ENCODE measurements around the gene ZNG1F. TPM values are rescaled to one million over a fixed set of nuclear protein-coding genes. Genes with fewer than 3 reads are reported as not detected.
"Not testable (repeated sequence)": the region's sequence is repeated elsewhere in the genome, so short reads cannot be mapped to it uniquely, and the experiment has no call there.

ZNG1F gene
- total RNA-seq, 1 donor from 2014 or later = 9.5 TPM

DNA sequence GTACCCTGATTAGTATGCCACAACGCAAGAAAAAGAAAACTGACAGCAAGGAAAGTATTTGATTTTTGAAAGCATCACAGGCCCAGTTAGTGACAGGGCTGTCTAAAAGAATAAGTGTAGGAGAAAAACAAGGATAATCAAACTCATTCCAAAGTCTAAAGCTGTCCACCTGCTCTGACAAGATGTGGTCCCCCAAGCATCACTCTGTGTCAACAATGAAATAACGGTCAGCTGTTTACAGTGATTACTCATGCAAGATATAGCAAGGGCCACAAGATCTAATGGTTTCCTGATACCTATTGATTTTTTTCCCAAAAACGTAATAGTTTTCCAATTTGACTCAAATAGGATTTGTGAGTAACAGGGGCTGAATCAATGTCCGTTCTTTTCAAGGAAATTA, 14.1 kb downstream of the ZNG1F start:
- H3K9ac ChIP-seq (ENCODE audit: low read length); H3K9me3 Mint-ChIP-seq (ENCODE audit: unreplicated experiment); H3K27me3 ChIP-seq (ENCODE audit: insufficient read depth, low read length); H4K20me1 ChIP-seq (ENCODE audit: insufficient read depth, low read length); H3K27me3 Mint-ChIP-seq (ENCODE audit: low read depth, unreplicated experiment); H3K4me3 Mint-ChIP-seq (ENCODE audit: unreplicated experiment); H3K27ac ChIP-seq (ENCODE audit: low read depth, low read length); H3K4me2 ChIP-seq (ENCODE audit: low read length); H3K4me1 ChIP-seq (ENCODE audit: insufficient read depth, low read length); H3K36me3 ChIP-seq (ENCODE audit: insufficient read depth, low read length); H3K36me3 Mint-ChIP-seq (ENCODE audit: low read depth, unreplicated experiment); H2AFZ ChIP-seq (ENCODE audit: low read depth, low read length); H3K9me3 ChIP-seq (ENCODE audit: insufficient read depth, low read depth, low read length); H3K4me1 Mint-ChIP-seq (ENCODE audit: low read depth, unreplicated experiment); H3K4me3 ChIP-seq (ENCODE audit: insufficient read depth, low read depth, low read length); H3K27ac Mint-ChIP-seq (ENCODE audit: unreplicated experiment); FAIRE-seq; H3K79me2 ChIP-seq (ENCODE audit: insufficient read depth, low read length): not testable (repeated sequence)
- peak; percentile 0 for DNase-seq (ENCODE audit: low read depth)

DNA sequence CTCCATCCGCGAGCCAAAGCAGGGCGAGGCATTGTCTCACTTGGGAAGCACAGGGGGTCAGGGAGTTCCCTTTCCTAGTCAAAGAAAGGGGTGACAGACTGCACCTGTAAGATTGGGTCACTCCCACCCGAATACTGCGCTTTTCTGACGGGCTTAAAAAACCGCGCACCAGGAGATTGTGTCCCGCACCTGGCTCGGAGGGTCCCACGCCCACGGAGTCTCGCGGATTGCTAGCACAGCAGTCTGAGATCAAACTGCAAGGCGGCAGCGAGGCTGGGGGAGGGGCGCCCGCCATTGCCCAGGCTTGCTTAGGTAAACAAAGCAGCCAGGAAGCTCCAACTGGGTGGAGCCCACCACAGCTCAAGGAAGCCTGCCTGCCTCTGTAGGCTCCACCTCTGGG, 39.0 kb downstream of the ZNG1F start:
- H3K27me3 Mint-ChIP-seq (ENCODE audit: low read depth, unreplicated experiment); H3K4me1 ChIP-seq (ENCODE audit: insufficient read depth, low read length); H3K9ac ChIP-seq (ENCODE audit: low read length); DNase-seq (ENCODE audit: low read depth); H3K36me3 ChIP-seq (ENCODE audit: insufficient read depth, low read length); H3K9me3 Mint-ChIP-seq (ENCODE audit: unreplicated experiment); H3K4me3 ChIP-seq (ENCODE audit: insufficient read depth, low read depth, low read length); H3K27ac Mint-ChIP-seq (ENCODE audit: unreplicated experiment); H2AFZ ChIP-seq (ENCODE audit: low read depth, low read length); H3K9me3 ChIP-seq (ENCODE audit: insufficient read depth, low read depth, low read length); FAIRE-seq; H3K4me1 Mint-ChIP-seq (ENCODE audit: low read depth, unreplicated experiment); H4K20me1 ChIP-seq (ENCODE audit: insufficient read depth, low read length); H3K4me2 ChIP-seq (ENCODE audit: low read length); H3K79me2 ChIP-seq (ENCODE audit: insufficient read depth, low read length); H3K27ac ChIP-seq (ENCODE audit: low read depth, low read length); H3K36me3 Mint-ChIP-seq (ENCODE audit: low read depth, unreplicated experiment); H3K4me3 Mint-ChIP-seq (ENCODE audit: unreplicated experiment); H3K27me3 ChIP-seq (ENCODE audit: insufficient read depth, low read length): not testable (repeated sequence)

- H3K4me3 Mint-ChIP-seq (ENCODE audit: unreplicated experiment); H3K9me3 ChIP-seq (ENCODE audit: insufficient read depth, low read depth, low read length); FAIRE-seq; H3K36me3 ChIP-seq (ENCODE audit: insufficient read depth, low read length); H4K20me1 ChIP-seq (ENCODE audit: insufficient read depth, low read length); H2AFZ ChIP-seq (ENCODE audit: low read depth, low read length); H3K79me2 ChIP-seq (ENCODE audit: insufficient read depth, low read length); H3K4me3 ChIP-seq (ENCODE audit: insufficient read depth, low read depth, low read length); DNase-seq (ENCODE audit: low read depth); H3K27me3 Mint-ChIP-seq (ENCODE audit: low read depth, unreplicated experiment); H3K27ac ChIP-seq (ENCODE audit: low read depth, low read length); H3K9me3 Mint-ChIP-seq (ENCODE audit: unreplicated experiment); H3K4me1 Mint-ChIP-seq (ENCODE audit: low read depth, unreplicated experiment); H3K27ac Mint-ChIP-seq (ENCODE audit: unreplicated experiment); H3K27me3 ChIP-seq (ENCODE audit: insufficient read depth, low read length); H3K4me2 ChIP-seq (ENCODE audit: low read length); H3K4me1 ChIP-seq (ENCODE audit: insufficient read depth, low read length); H3K9ac ChIP-seq (ENCODE audit: low read length); H3K36me3 Mint-ChIP-seq (ENCODE audit: low read depth, unreplicated experiment): not testable (repeated sequence)
Observed at GRCh38 chr9:41141878-41142277, 47.2 kb downstream of the ZNG1F start.

- H3K4me1 Mint-ChIP-seq (ENCODE audit: low read depth, unreplicated experiment); H3K79me2 ChIP-seq (ENCODE audit: insufficient read depth, low read length); H3K4me1 ChIP-seq (ENCODE audit: insufficient read depth, low read length); FAIRE-seq; H2AFZ ChIP-seq (ENCODE audit: low read depth, low read length); H3K27ac Mint-ChIP-seq (ENCODE audit: unreplicated experiment); H4K20me1 ChIP-seq (ENCODE audit: insufficient read depth, low read length); H3K27me3 ChIP-seq (ENCODE audit: insufficient read depth, low read length); H3K27ac ChIP-seq (ENCODE audit: low read depth, low read length); H3K27me3 Mint-ChIP-seq (ENCODE audit: low read depth, unreplicated experiment); H3K36me3 ChIP-seq (ENCODE audit: insufficient read depth, low read length); H3K9me3 Mint-ChIP-seq (ENCODE audit: unreplicated experiment); DNase-seq (ENCODE audit: low read depth); H3K4me3 Mint-ChIP-seq (ENCODE audit: unreplicated experiment); H3K9ac ChIP-seq (ENCODE audit: low read length); H3K4me2 ChIP-seq (ENCODE audit: low read length); H3K36me3 Mint-ChIP-seq (ENCODE audit: low read depth, unreplicated experiment); H3K4me3 ChIP-seq (ENCODE audit: insufficient read depth, low read depth, low read length); H3K9me3 ChIP-seq (ENCODE audit: insufficient read depth, low read depth, low read length): not testable (repeated sequence)
Observed at GRCh38 chr9:41128581-41128980, 60.5 kb downstream of the ZNG1F start, which contains the start of gene FOXD4L6. TSS of gene FOXD4L6 (minus strand) at chr9:41128681. CDS start at chr9:41128383, 298 bp downstream.

GRCh38 chr9:41126746-41127446, 62.2 kb downstream of the ZNG1F start:
- not testable (repeated sequence) for H3K9me3 ChIP-seq (ENCODE audit: insufficient read depth, low read depth, low read length); DNase-seq (ENCODE audit: low read depth); H3K9ac ChIP-seq (ENCODE audit: low read length); FAIRE-seq; H3K27me3 Mint-ChIP-seq (ENCODE audit: low read depth, unreplicated experiment); H3K27me3 ChIP-seq (ENCODE audit: insufficient read depth, low read length); H3K79me2 ChIP-seq (ENCODE audit: insufficient read depth, low read length); H3K27ac ChIP-seq (ENCODE audit: low read depth, low read length); H3K4me3 ChIP-seq (ENCODE audit: insufficient read depth, low read depth, low read length); H3K9me3 Mint-ChIP-seq (ENCODE audit: unreplicated experiment); H4K20me1 ChIP-seq (ENCODE audit: insufficient read depth, low read length); H3K4me1 Mint-ChIP-seq (ENCODE audit: low read depth, unreplicated experiment); H3K36me3 Mint-ChIP-seq (ENCODE audit: low read depth, unreplicated experiment); H3K4me2 ChIP-seq (ENCODE audit: low read length); H3K27ac Mint-ChIP-seq (ENCODE audit: unreplicated experiment); H2AFZ ChIP-seq (ENCODE audit: low read depth, low read length); H3K36me3 ChIP-seq (ENCODE audit: insufficient read depth, low read length); H3K4me1 ChIP-seq (ENCODE audit: insufficient read depth, low read length); H3K4me3 Mint-ChIP-seq (ENCODE audit: unreplicated experiment)

GRCh38 chr9:41125936-41126335, 63.2 kb downstream of the ZNG1F start:
- not testable (repeated sequence) for H4K20me1 ChIP-seq (ENCODE audit: insufficient read depth, low read length); H3K9me3 Mint-ChIP-seq (ENCODE audit: unreplicated experiment); H3K9me3 ChIP-seq (ENCODE audit: insufficient read depth, low read depth, low read length); H3K4me1 ChIP-seq (ENCODE audit: insufficient read depth, low read length); H3K79me2 ChIP-seq (ENCODE audit: insufficient read depth, low read length); H3K4me1 Mint-ChIP-seq (ENCODE audit: low read depth, unreplicated experiment); H3K27me3 ChIP-seq (ENCODE audit: insufficient read depth, low read length); H3K9ac ChIP-seq (ENCODE audit: low read length); H3K36me3 ChIP-seq (ENCODE audit: insufficient read depth, low read length); FAIRE-seq; H3K4me3 ChIP-seq (ENCODE audit: insufficient read depth, low read depth, low read length); H3K4me2 ChIP-seq (ENCODE audit: low read length); H3K27ac Mint-ChIP-seq (ENCODE audit: unreplicated experiment); H3K36me3 Mint-ChIP-seq (ENCODE audit: low read depth, unreplicated experiment); DNase-seq (ENCODE audit: low read depth); H3K4me3 Mint-ChIP-seq (ENCODE audit: unreplicated experiment); H3K27me3 Mint-ChIP-seq (ENCODE audit: low read depth, unreplicated experiment); H2AFZ ChIP-seq (ENCODE audit: low read depth, low read length); H3K27ac ChIP-seq (ENCODE audit: low read depth, low read length)

Measured in astrocyte (in vitro differentiated cells and primary cell).